ENCODE results near the gene CREG1. TPM values are rescaled to one million over a fixed set of nuclear protein-coding genes. Genes with fewer than 3 reads are reported as not detected.

CREG1 gene
- polyA plus RNA-seq, 1 donor from 2014 or later = 62.9 TPM

- TF ChIP-seq EZH2 (IDR thresholded peaks at IDR 0.05; ENCODE audit: borderline replicate concordance, insufficient read depth, low read length, poor library complexity, severe bottlenecking) = no peak
- Histone ChIP-seq H3K9me2 (ENCODE audit: insufficient read depth, low read length) (no peaks in the 10 kb centered on the region), H3K36me3 (ENCODE audit: insufficient read depth, low read length) (no peaks in the 10 kb centered on the region), H2AFZ (ENCODE audit: low read depth, low read length) (no peak overlapping the region), H3K9ac (ENCODE audit: low read length) (no peak overlapping the region), H3K9me3 (ENCODE audit: low read length) (no peaks in the 10 kb centered on the region), H3K27me3 (ENCODE audit: insufficient read depth, low read depth, low read length) (no peaks in the 10 kb centered on the region), H3K4me2 (ENCODE audit: low read length) (no peak overlapping the region), H3F3A (ENCODE audit: insufficient read depth, low read length, poor library complexity, severe bottlenecking) (no peaks in the 10 kb centered on the region), H3K79me2 (replicated peaks; ENCODE audit: insufficient read depth, low read length) (no peaks in the 10 kb centered on the region), H4K20me1 (ENCODE audit: insufficient read depth) (no peaks in the 10 kb centered on the region), H3K4me3 (ENCODE audit: low read length) (no peak overlapping the region), H3K27ac (ENCODE audit: low read length) (no peak overlapping the region)
Observed at GRCh38 chr1:167538657-167539056, 14.9 kb downstream of the CREG1 start.

- Histone ChIP-seq H3K9ac (ENCODE audit: low read length) (no peak overlapping the region), H3K4me2 (ENCODE audit: low read length) (no peak overlapping the region), H4K20me1 (ENCODE audit: insufficient read depth) (no peaks in the 10 kb centered on the region), H3K27me3 (ENCODE audit: insufficient read depth, low read depth, low read length) (no peaks in the 10 kb centered on the region), H3K9me2 (ENCODE audit: insufficient read depth, low read length) (no peaks in the 10 kb centered on the region), H3F3A (ENCODE audit: insufficient read depth, low read length, poor library complexity, severe bottlenecking) (no peaks in the 10 kb centered on the region), H2AFZ (ENCODE audit: low read depth, low read length) (no peak overlapping the region), H3K27ac (ENCODE audit: low read length) (no peak overlapping the region), H3K4me3 (ENCODE audit: low read length) (no peak overlapping the region), H3K79me2 (replicated peaks; ENCODE audit: insufficient read depth, low read length) (no peaks in the 10 kb centered on the region), H3K36me3 (ENCODE audit: insufficient read depth, low read length) (no peaks in the 10 kb centered on the region), H3K9me3 (ENCODE audit: low read length) (no peaks in the 10 kb centered on the region)
- TF ChIP-seq EZH2 (IDR thresholded peaks at IDR 0.05; ENCODE audit: borderline replicate concordance, insufficient read depth, low read length, poor library complexity, severe bottlenecking) = no peak
- TF ChIP-seq CTCF (IDR thresholded peaks at IDR 0.05; ENCODE audit: poor library complexity, severe bottlenecking) = peak; percentile 93
- TF ChIP-seq, protein P1, sequence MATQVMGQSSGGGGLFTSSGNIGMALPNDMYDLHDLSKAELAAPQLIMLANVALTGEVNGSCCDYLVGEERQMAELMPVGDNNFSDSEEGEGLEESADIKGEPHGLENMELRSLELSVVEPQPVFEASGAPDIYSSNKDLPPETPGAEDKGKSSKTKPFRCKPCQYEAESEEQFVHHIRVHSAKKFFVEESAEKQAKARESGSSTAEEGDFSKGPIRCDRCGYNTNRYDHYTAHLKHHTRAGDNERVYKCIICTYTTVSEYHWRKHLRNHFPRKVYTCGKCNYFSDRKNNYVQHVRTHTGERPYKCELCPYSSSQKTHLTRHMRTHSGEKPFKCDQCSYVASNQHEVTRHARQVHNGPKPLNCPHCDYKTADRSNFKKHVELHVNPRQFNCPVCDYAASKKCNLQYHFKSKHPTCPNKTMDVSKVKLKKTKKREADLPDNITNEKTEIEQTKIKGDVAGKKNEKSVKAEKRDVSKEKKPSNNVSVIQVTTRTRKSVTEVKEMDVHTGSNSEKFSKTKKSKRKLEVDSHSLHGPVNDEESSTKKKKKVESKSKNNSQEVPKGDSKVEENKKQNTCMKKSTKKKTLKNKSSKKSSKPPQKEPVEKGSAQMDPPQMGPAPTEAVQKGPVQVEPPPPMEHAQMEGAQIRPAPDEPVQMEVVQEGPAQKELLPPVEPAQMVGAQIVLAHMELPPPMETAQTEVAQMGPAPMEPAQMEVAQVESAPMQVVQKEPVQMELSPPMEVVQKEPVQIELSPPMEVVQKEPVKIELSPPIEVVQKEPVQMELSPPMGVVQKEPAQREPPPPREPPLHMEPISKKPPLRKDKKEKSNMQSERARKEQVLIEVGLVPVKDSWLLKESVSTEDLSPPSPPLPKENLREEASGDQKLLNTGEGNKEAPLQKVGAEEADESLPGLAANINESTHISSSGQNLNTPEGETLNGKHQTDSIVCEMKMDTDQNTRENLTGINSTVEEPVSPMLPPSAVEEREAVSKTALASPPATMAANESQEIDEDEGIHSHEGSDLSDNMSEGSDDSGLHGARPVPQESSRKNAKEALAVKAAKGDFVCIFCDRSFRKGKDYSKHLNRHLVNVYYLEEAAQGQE (IDR thresholded peaks at IDR 0.05; ENCODE audit: borderline replicate concordance) = no peak
- TF ChIP-seq TAF1 (IDR thresholded peaks at IDR 0.05; ENCODE audit: low read depth) = no peak
- TF ChIP-seq SMC3 (conservative IDR thresholded peaks at IDR 0.05; ENCODE audit: poor library complexity) = peak; percentile 91
- peak; percentile 92 for TF ChIP-seq RAD21 (conservative IDR thresholded peaks at IDR 0.05)
- no peak for TF ChIP-seq EP300 (conservative IDR thresholded peaks at IDR 0.05; ENCODE audit: poor library complexity, severe bottlenecking)
- TF ChIP-seq POLR2AphosphoS5 (IDR thresholded peaks at IDR 0.05) = no peak
- TF ChIP-seq MXI1 (conservative IDR thresholded peaks at IDR 0.05; ENCODE audit: poor library complexity, severe bottlenecking) = no peak
Observed at GRCh38 chr1:167533851-167534300, 19.7 kb downstream of the CREG1 start.
